VCaP (cell line): Measurements from ENCODE around the gene TSPAN4.

Experiments used
- H3K27ac ChIP-seq: fragments of 450-650 bp; 2 replicates; pipeline ENCODE4 v1.5.1; 2017
- TF ChIP-seq, protein P1 (sequence below): fragments of 450-650 bp; conservative IDR thresholded peaks from 2 replicates; pipeline ENCODE4 v1.5.1; 2017; ENCODE audit warnings: mild to moderate bottlenecking, moderate library complexity

TSPAN4 gene, protein sequence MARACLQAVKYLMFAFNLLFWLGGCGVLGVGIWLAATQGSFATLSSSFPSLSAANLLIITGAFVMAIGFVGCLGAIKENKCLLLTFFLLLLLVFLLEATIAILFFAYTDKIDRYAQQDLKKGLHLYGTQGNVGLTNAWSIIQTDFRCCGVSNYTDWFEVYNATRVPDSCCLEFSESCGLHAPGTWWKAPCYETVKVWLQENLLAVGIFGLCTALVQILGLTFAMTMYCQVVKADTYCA

DNA sequence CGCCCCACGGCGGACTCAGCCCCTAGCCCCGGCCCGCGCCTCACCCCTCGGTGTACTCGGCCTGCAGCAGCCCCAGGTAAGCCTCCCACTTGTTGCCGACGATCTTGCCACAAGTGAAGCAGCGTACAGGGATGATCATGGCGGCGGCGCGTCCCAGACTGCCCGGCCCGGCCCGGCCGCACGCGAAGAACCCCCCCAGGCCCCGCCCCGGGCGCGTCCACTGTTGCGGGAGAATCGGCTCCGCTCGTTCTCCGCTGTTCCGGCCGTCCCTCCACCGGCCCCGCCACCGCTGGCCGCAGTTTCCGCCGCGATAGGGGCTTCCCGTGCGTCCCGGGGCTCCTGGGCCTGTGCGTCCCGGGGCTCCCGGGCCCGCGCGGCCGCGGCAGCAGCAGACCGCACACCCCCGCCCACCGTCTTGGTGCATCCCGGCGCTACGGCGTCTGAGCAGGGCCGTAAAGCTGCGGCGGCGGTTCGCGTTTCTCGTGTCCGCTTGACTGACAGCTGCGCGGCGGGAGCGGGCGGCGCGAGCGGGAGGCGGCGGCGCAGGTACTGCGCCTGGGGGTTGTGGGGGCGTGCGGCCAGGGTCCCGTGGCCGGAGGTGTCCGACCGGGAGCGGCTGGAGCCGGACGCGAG is at the start of gene TSPAN4, which contains the start of gene POLR2L:
Gene TSPAN4 (plus strand): TSS at position 483 of the 633 bp plus-strand sequence. CDS start 7,453 bp downstream, outside the sequence.
Gene POLR2L (minus strand): TSS at position 160 of the 633 bp plus-strand sequence. CDS start 21 bp downstream, at position 139.
- TF ChIP-seq, protein P1, sequence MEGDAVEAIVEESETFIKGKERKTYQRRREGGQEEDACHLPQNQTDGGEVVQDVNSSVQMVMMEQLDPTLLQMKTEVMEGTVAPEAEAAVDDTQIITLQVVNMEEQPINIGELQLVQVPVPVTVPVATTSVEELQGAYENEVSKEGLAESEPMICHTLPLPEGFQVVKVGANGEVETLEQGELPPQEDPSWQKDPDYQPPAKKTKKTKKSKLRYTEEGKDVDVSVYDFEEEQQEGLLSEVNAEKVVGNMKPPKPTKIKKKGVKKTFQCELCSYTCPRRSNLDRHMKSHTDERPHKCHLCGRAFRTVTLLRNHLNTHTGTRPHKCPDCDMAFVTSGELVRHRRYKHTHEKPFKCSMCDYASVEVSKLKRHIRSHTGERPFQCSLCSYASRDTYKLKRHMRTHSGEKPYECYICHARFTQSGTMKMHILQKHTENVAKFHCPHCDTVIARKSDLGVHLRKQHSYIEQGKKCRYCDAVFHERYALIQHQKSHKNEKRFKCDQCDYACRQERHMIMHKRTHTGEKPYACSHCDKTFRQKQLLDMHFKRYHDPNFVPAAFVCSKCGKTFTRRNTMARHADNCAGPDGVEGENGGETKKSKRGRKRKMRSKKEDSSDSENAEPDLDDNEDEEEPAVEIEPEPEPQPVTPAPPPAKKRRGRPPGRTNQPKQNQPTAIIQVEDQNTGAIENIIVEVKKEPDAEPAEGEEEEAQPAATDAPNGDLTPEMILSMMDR = no peak
- H3K27ac ChIP-seq = peak within 1 kb of the TSS; percentile 95

DNA sequence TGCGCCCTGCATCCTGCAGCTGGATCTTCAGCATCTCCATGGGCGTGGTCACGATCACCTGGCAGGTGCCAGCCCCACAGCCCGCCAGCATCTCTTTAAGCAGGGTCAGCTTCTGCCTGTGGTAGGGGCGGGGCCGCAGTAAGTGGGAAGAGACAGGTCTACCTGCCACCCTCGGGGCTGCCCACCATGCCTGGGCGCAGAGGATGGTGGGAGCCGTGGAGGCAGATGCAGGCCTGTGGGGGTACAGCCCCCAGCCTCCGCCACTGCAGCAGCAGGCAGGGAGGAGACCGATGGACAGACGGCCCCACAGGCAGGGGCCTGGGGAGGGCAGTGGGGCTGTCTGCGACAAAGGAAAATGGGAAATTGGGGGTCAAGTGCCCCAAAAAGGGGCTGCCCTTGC is 49.8 kb upstream of the TSPAN4 start:
- no peak overlapping the region for H3K27ac ChIP-seq
- TF ChIP-seq, protein P1 = no peak

DNA sequence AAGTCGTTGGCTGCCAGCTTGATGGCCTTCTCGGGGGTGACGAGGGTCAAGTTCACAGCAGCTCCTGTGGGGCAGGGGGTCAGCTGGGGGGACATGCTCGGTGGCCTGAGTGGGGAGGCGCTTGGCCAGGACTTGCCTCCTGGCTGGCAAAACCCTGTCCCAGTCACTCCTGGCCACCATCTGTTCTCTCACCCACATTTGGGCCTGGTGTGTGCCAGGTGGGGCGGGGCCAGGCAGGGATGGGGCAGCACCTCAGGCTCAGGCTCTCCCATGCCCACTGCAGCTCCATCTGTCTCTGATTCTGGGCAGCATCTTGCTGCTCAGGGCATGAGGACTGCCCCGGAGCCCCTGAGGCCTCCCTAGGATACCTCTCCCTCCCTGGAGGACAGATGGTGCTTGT is 49.1 kb upstream of the TSPAN4 start:
- no peak overlapping the region for H3K27ac ChIP-seq
- TF ChIP-seq, protein P1 = no peak

DNA sequence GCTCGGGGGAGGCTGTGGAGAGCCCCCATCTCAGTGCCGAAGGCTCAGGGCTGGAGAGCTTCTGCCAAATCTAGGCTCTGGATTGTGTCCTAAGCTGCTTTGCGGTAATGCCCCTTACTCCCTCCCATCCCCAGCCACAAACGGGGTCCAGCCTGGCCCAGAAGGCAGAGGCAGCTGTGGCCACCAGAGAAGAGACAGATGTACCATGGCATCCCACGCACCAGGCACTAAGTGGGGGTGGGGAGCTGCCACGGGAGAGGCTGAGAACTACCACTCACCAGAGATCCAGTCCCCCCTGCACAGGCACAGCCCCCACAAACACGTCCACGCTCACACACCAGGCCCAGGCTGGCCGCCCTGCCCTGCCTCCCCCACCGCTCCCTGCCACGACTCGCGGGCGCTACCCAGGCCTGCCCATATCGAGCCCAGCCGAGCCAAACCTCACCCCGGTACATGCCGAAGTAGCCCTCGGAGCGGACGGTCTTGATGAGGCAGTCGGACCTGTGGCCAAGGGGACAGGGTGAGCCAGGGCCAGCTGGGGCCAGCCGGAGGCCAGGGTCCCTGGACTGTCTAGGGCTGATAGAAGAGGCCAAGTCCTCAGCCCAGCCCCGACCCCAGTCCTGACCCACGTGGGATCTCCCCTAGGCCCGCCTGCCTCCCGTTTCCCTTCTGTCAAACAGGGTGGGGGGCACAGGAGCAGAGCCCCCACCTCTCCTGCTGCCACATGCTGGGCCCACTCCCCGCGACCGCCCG is 48.5 kb upstream of the TSPAN4 start:
- H3K27ac ChIP-seq = peak overlapping the region; percentile 89; the same call in 1 of the 2 replicates
- TF ChIP-seq, protein P1 = no peak

DNA sequence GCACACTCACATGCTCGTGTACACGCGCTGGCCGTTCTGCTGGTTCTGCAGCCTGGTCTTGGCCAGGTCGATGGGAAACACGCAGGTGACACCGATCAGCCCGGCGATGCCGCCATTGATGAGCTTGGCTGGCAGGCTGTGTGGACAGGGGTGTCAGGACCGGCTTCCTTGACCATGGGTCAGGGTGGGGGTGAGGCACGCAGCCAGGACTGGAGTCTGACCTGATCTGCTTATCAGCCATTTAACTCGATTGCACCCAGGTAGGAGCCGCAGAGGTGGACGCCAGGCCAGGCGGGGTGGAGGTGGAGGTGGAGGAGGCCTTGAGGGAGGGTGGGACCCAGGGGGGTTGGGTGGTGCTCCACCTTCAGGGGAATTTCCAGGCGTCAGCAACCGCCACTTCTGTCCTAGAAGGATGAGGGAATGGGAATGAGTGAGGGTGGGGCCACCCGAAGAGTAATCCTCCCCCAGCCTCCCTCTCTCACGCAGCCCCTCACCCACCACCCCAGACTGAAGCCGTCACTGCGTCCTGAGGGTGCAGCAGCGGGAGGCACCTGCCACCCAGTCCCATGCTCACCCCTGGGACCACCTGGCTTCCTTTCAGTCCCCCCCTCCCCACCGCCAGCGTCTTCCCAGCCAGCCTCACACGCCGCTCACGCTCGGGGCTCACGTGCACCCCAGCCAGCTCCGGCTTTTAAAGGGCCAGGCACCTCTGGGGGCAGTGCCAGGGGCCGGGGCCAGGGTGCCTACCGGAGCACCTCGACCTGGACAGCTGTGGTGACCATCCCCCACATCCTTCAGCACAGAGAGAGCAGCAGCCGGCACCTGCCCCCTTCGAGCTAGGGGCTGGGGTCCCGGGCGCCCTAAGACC is 47.7 kb upstream of the TSPAN4 start:
- TF ChIP-seq, protein P1 = no peak
- peak overlapping the region; percentile 89 for H3K27ac ChIP-seq

DNA sequence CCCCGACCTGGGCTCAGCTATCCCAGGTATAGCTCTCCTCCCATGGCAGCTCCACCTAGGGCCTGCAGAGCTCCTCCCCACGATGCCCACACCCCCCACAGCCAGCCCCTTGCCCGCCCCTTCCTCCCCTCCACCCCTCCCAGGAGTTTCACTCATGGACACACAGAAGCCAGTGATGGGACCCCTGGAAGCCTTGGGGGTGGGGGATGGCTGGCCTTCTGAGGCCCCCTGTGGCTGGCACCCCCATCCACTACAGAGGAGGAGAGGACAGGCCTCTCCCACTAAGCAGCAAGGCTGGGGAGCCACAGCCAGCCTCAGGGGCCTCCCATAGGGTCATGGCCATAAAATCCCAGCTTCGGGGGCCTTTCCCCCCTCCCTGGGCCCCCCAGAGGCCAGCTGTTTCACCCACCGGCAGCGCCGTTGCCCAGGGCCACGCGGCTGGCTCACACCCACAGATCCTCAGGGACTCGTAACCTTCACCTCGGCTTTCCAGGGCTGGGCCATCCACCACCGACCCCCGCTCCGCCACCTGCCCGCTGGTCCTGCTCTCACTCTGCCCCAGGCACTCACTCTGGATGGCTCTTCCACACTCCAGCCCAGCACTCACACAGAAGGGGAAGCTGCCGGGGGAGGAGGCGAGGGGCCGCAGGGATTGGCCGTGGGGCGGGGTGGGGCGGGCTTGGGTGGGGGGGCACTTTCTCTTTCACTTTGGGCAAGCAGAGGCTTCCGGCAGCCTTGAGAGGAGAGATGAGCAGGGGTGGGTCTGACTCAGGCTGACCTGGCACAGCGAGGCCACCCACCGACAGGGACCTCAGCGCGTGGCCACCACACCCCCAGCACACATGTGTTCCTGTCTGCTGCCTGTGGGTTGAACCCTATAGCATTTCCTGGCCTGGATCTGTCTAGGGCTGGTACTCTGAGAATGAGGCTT is 46.8 kb upstream of the TSPAN4 start:
- TF ChIP-seq, protein P1 = no peak
- peak overlapping the region; percentile 89 for H3K27ac ChIP-seq
